CD4-positive, CD25-positive, alpha-beta regulatory T cell (primary cell): ENCODE measurements around the gene MARCHF10. TPM values are rescaled to one million over a fixed set of nuclear protein-coding genes. Genes with fewer than 3 reads are reported as not detected.

Experiments
- ATAC-seq, 2 donors: fragments of 150-1000 bp; cut with Tn5 transposase; one replicate each; pipeline ENCODE4 v1.10.0; 2021; ENCODE audit warnings: low read depth in 2 of 2, moderate number of reproducible peaks in 2 of 2, moderate library complexity in 1 of 2
- DNase-seq, 3 donors: peaks; one replicate each; pipeline versions ENCODE4 v3.0.0 to v3.0.0-alpha.2; 2012 to 2022; ENCODE audit warnings: mixed read lengths in 1 of 3
- H3K27ac ChIP-seq: one replicate; pipeline ENCODE4 v1.7.0; 2013; ENCODE audit warnings: mild to moderate bottlenecking, low read length; ENCODE audit not compliant: insufficient read depth, poor library complexity, severe bottlenecking
- H3K27me3 ChIP-seq: one replicate; pipeline ENCODE4 v1.7.0; 2013; ENCODE audit warnings: low read length; ENCODE audit not compliant: control insufficient read depth, insufficient read depth
- H3K36me3 ChIP-seq: one replicate; pipeline ENCODE4 v1.7.0; 2013; ENCODE audit warnings: mild to moderate bottlenecking, low read length, moderate library complexity; ENCODE audit not compliant: control insufficient read depth, insufficient read depth
- H3K4me1 ChIP-seq: 2 replicates; pipeline ENCODE4 v1.7.0; 2013; ENCODE audit warnings: mild to moderate bottlenecking, low read length; ENCODE audit not compliant: insufficient read depth, control insufficient read depth, poor library complexity, severe bottlenecking
- H3K4me3 ChIP-seq: one replicate; pipeline ENCODE4 v1.7.0; 2013; ENCODE audit warnings: low read depth, mild to moderate bottlenecking, low read length, moderate library complexity
- H3K9me3 ChIP-seq, 2 experiments: 1 replicate in 1 of 2; 2 replicates in 1 of 2; pipeline ENCODE4 v1.7.0; 2013; ENCODE audit warnings: low read length in 2 of 2, mild to moderate bottlenecking in 1 of 2, moderate library complexity in 1 of 2; ENCODE audit not compliant: control insufficient read depth in 2 of 2
- H3K27ac Mint-ChIP-seq, 3 donors: one replicate each; pipeline ENCODE4 v1.8.0; 2020 to 2022; ENCODE audit warnings: mild to moderate bottlenecking in 3 of 3, mixed read lengths in 3 of 3, moderate library complexity in 2 of 3
- H3K27me3 Mint-ChIP-seq: one replicate; pipeline ENCODE4 v1.8.0; 2022; ENCODE audit warnings: mild to moderate bottlenecking, mixed read lengths
- H3K36me3 Mint-ChIP-seq: one replicate; pipeline ENCODE4 v1.8.0; 2020; ENCODE audit warnings: mixed read lengths
- H3K4me1 Mint-ChIP-seq, 4 donors: one replicate each; pipeline ENCODE4 v1.8.0; 2020 to 2022; ENCODE audit warnings: mixed read lengths in 4 of 4, mild to moderate bottlenecking in 1 of 4
- H3K4me3 Mint-ChIP-seq, 4 donors: one replicate each; pipeline ENCODE4 v1.8.0; 2020 to 2022; ENCODE audit warnings: mild to moderate bottlenecking in 4 of 4, mixed read lengths in 4 of 4, moderate library complexity in 3 of 4
- H3K9me3 Mint-ChIP-seq, 7 donors: one replicate each; pipeline ENCODE4 v1.8.0; 2020 to 2022; ENCODE audit warnings: mixed read lengths in 7 of 7, mild to moderate bottlenecking in 3 of 7, moderate library complexity in 2 of 7
- polyA plus RNA-seq, 4 donors: library from polyadenylated mRNA; unstranded; fragments of 300-500 nt; fragmentation: Illumina TruSeq; gene quantifications; one replicate each; pipeline ENCODE4 v1.2.3, GENCODE V29; 2021
- total RNA-seq: library from RNA; stranded (reverse); gene quantifications from one replicate; pipeline ENCODE4 v1.2.3, GENCODE V29; 2022

Gene MARCHF10
- total and polyA plus RNA-seq, 5 donors from 2014 or later: 0.12 to 0.48 (median 0.18) TPM; not detected in 2

DNA sequence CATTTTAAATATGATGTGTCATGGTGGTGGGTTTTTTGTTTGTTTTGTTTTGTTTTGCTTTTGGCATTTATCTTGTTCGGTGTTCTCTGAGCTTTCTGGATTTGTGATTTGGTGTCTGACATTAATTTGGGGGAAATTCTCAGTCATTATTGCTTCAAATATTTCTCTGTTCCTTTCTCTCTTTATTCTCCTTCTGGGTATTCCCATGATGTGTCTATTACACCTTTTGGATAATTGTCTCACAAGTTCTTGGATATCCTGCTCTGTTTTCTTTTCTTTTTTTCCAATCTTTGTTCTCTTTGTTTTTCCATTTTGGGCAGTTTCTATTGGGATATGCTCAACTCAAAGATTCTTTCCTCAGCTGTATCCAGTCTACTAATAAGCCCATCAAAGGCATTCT lies 88.5 kb downstream of the MARCHF10 start:
- DNase-seq (no peak), ATAC-seq (no peak)
- peaks cover 21% of the 10 kb centered on the region for H3K27me3 Mint-ChIP-seq
- H3K9me3 Mint-ChIP-seq: peaks cover 0 to 2% (median 0%) of the 10 kb centered on the region in 7 donors
- H3K36me3 Mint-ChIP-seq: no peaks in the 10 kb centered on the region
- H3K4me3 Mint-ChIP-seq: no peak overlapping the region
- Histone ChIP-seq H3K27me3 (no peaks in the 10 kb centered on the region), H3K9me3 (no peaks in the 10 kb centered on the region), H3K36me3 (no peaks in the 10 kb centered on the region), H3K4me1 (peaks cover 8% of the 10 kb centered on the region), H3K27ac (no peak overlapping the region), H3K4me3 (no peak overlapping the region)
- peaks cover 5 to 12% (median 8%) of the 10 kb centered on the region in 4 donors for H3K4me1 Mint-ChIP-seq
- H3K27ac Mint-ChIP-seq: no peak overlapping the region

GRCh38 chr17:62718429-62718828 lies 89.7 kb downstream of the MARCHF10 start:
- Histone ChIP-seq H3K4me3 (no peak overlapping the region), H3K4me1 (no peaks in the 10 kb centered on the region), H3K9me3 (no peaks in the 10 kb centered on the region), H3K36me3 (no peaks in the 10 kb centered on the region), H3K27me3 (no peaks in the 10 kb centered on the region), H3K27ac (no peak overlapping the region)
- no peak for DNase-seq
- H3K27ac Mint-ChIP-seq: no peak overlapping the region
- no peaks in the 10 kb centered on the region for H3K36me3 Mint-ChIP-seq
- H3K4me1 Mint-ChIP-seq: peaks cover 0 to 1% (median under 1%) of the 10 kb centered on the region in 4 donors
- peaks cover 21% of the 10 kb centered on the region for H3K27me3 Mint-ChIP-seq
- H3K9me3 Mint-ChIP-seq: peaks cover 0 to 2% (median 0%) of the 10 kb centered on the region in 7 donors
- no peak for ATAC-seq
- H3K4me3 Mint-ChIP-seq: no peak overlapping the region

DNA sequence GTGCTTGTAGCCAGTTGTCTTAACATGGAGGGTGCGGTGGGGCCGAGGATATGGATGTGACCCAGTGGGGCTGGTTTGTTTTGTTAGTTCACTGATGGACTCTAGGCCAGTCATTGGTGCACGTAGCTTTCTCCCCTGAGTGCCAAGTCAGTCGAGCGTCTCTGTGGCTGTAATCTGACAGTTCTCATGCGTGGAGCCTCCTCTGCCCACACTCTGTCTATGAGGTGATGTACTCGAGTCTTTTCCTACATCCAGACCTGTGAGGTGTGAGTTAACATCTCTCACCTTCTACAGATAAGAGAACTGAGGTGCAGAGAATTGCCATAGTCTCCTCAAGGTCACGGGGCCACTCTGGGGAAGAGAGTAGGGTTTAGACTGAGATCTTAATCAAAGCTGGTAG lies 90.2 kb downstream of the MARCHF10 start:
- H3K36me3 Mint-ChIP-seq: no peaks in the 10 kb centered on the region
- Histone ChIP-seq H3K4me1 (no peaks in the 10 kb centered on the region), H3K27ac (no peak overlapping the region), H3K9me3 (no peaks in the 10 kb centered on the region), H3K4me3 (no peak overlapping the region), H3K36me3 (no peaks in the 10 kb centered on the region), H3K27me3 (no peaks in the 10 kb centered on the region)
- H3K27me3 Mint-ChIP-seq: peaks cover 20% of the 10 kb centered on the region
- H3K4me3 Mint-ChIP-seq: no peak overlapping the region
- ATAC-seq (no peak), DNase-seq (no peak)
- H3K27ac Mint-ChIP-seq: no peak overlapping the region
- no peaks in the 10 kb centered on the region for H3K4me1 Mint-ChIP-seq
- H3K9me3 Mint-ChIP-seq: peaks cover 0 to 2% (median 0%) of the 10 kb centered on the region in 7 donors

GRCh38 chr17:62717589-62717855 lies 90.6 kb downstream of the MARCHF10 start:
- Mint-ChIP-seq H3K4me1 (no peaks in the 10 kb centered on the region), H3K4me3 (no peak overlapping the region)

DNA sequence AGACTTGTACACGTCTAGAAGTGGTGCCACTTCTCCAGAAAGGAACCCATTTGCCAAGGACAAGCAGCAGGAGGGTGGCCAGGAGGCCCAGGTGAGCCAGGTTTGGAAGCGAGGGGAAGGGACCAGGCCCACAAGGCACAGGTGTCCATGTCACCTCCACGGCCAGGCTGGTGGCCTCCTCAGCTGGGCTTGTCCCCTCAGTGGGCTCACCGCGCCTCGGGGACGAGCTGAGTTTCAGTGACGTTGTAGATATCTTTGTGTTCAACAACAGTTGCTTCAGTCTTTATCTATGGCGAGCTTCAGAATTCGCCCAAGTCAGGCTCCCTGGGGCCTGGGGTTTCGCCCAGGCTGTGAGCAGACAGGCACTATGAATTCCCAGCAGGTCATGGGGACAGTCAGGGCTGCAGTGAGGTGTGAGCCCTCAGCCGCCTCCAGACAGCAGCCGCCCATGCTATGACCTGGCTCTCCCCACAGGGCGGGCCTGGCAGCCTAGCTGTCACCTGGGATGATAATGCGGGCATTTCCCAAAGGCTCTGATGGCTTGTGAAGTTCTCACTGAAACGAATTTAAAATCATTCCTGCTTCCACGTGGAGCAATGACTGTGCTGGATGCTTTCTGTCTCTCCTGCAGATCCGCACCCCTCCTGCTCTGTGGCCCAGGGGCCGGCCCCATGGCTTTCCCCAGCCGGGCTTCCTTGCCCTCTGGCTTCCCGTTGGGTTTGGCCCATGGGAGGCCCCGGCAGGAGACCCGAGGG lies 91.1 kb downstream of the MARCHF10 start:
- Histone ChIP-seq H3K27ac (no peak overlapping the region), H3K27me3 (no peaks in the 10 kb centered on the region), H3K9me3 (no peaks in the 10 kb centered on the region), H3K4me1 (no peaks in the 10 kb centered on the region), H3K36me3 (no peaks in the 10 kb centered on the region), H3K4me3 (no peak overlapping the region)
- Mint-ChIP-seq H3K4me3 (no peak overlapping the region), H3K36me3 (no peaks in the 10 kb centered on the region), H3K27ac (no peak overlapping the region), H3K4me1 (no peaks in the 10 kb centered on the region), H3K27me3 (peaks cover 14% of the 10 kb centered on the region), H3K9me3 (peaks cover 0 to 2% (median 0%) of the 10 kb centered on the region in 7 donors)
- ATAC-seq (no peak), DNase-seq (no peak)

More at GRCh38 chr17:62717589-62717855, 90.6 kb downstream of the MARCHF10 start:
- no peaks in the 10 kb centered on the region for H3K36me3 Mint-ChIP-seq
- H3K9me3 Mint-ChIP-seq: peaks cover 0 to 2% (median 0%) of the 10 kb centered on the region in 7 donors
- H3K27me3 Mint-ChIP-seq: peaks cover 17% of the 10 kb centered on the region
- no peak for DNase-seq
- H3K27ac Mint-ChIP-seq: no peak overlapping the region
- H3K9me3 ChIP-seq: no peaks in the 10 kb centered on the region
- H3K36me3 ChIP-seq: no peaks in the 10 kb centered on the region
- H3K4me3 ChIP-seq: no peak overlapping the region
- no peak for ATAC-seq
- no peak overlapping the region for H3K27ac ChIP-seq
- no peaks in the 10 kb centered on the region for H3K4me1 ChIP-seq
- H3K27me3 ChIP-seq: no peaks in the 10 kb centered on the region

DNA sequence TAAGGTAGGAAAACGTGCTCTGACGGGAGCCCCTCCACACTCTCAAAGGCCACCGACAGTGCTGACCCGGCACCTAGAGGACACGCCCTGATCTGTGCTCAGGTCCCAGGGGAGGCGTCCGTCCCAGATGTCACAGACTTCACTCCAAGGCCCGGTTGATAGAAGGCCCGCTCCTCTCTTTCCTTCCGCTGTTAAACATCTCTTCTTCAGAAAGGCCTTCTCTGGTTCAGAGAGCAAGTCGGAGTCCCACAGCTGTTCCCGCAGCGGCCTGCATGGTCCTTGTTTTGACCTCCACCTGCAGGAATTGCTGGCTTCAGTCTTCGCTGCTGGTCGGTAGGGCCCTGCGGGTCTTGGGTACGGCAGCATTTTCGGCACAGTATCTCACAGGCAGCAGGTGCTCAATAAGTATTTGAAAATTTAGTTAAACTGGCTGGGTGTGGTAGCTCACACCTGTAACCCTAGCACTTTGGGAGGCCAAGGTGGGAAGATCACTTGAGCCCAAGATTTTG lies 92.2 kb downstream of the MARCHF10 start:
- ATAC-seq: no peak
- Histone ChIP-seq H3K36me3 (no peaks in the 10 kb centered on the region), H3K9me3 (no peaks in the 10 kb centered on the region), H3K27me3 (no peaks in the 10 kb centered on the region), H3K4me1 (no peaks in the 10 kb centered on the region), H3K27ac (no peak overlapping the region), H3K4me3 (no peak overlapping the region)
- no peak for DNase-seq
- Mint-ChIP-seq H3K4me3 (no peak overlapping the region), H3K9me3 (peaks cover 0 to 2% (median 0%) of the 10 kb centered on the region in 7 donors), H3K36me3 (no peaks in the 10 kb centered on the region), H3K27ac (no peak overlapping the region), H3K4me1 (no peaks in the 10 kb centered on the region), H3K27me3 (peaks cover 19% of the 10 kb centered on the region)

GRCh38 chr17:62714016-62714777 lies 93.9 kb downstream of the MARCHF10 start:
- Histone ChIP-seq H3K4me1 (no peaks in the 10 kb centered on the region), H3K27me3 (no peaks in the 10 kb centered on the region), H3K4me3 (no peak overlapping the region), H3K9me3 (no peaks in the 10 kb centered on the region), H3K27ac (no peak overlapping the region), H3K36me3 (no peaks in the 10 kb centered on the region)
- ATAC-seq (no peak), DNase-seq (no peak)
- Mint-ChIP-seq H3K4me3 (no peak overlapping the region), H3K27me3 (peaks cover 11% of the 10 kb centered on the region), H3K27ac (no peak overlapping the region), H3K36me3 (no peaks in the 10 kb centered on the region), H3K9me3 (peaks cover 0 to 2% (median 0%) of the 10 kb centered on the region in 7 donors), H3K4me1 (no peaks in the 10 kb centered on the region)
